Esophagus squamous epithelium (tissue), 5 donors: ENCODE results near the gene KAZN. TPM values are rescaled to one million over a fixed set of nuclear protein-coding genes. Genes with fewer than 3 reads are reported as not detected.

Experiments used
- DNase-seq: peaks from one replicate; lab custom pipeline; 2025; lab: John Stamatoyannopoulos, UW
- H3K27ac ChIP-seq, 4 donors: fragments of 200-600 bp; sonication (generic); one replicate each; pipeline ENCODE4 v1.5.1; 2016 to 2019; ENCODE audit warnings: mild to moderate bottlenecking in 1 of 4
- H3K27me3 ChIP-seq, 4 donors: fragments of 200-600 bp; sonication (generic); 1 replicate in 3 of 4; 2 replicates in 1 of 4; pipeline versions ENCODE4 v1.5.1 to v1.6.0; 2017 to 2021; ENCODE audit warnings: antibody characterized with exemption in 1 of 4
- H3K36me3 ChIP-seq, 3 donors: fragments of 200-600 bp; sonication (generic); one replicate each; pipeline ENCODE4 v1.5.1; 2016 to 2019
- H3K4me1 ChIP-seq, 3 donors: fragments of 200-600 bp; sonication (generic); one replicate each; pipeline ENCODE4 v1.5.1; 2017 to 2019
- H3K4me3 ChIP-seq, 4 donors: fragments of 200-600 bp; sonication (generic); 1 replicate in 3 of 4; 2 replicates in 1 of 4; pipeline ENCODE4 v1.5.1; 2016 to 2019; ENCODE audit warnings: mild to moderate bottlenecking in 2 of 4, moderate library complexity in 1 of 4
- H3K9me3 ChIP-seq, 3 donors: fragments of 200-600 bp; sonication (generic); one replicate each; pipeline ENCODE4 v1.5.1; 2016 to 2019
- POLR2A ChIP-seq, 4 donors: fragments of 450-650 bp; IDR thresholded peaks; one replicate each; pipeline ENCODE4 v1.6.1; 2017; ENCODE audit warnings: antibody characterized with exemption in 4 of 4, mild to moderate bottlenecking in 4 of 4, moderate library complexity in 3 of 4
- WGBS, 2 donors: methylation state at CpG; one replicate each; pipeline ENCODE4 v1.1.5; 2018; 5-methylcytosine and 5-hydroxymethylcytosine counted together
- intact Hi-C: fragments of 100-400 bp; cut with DNase I; formaldehyde crosslinking; loops from one replicate; pipeline ENCODE4 v1.15.0; 2022
- total RNA-seq, 4 donors: library from RNA; depleted of rRNA; stranded (reverse); fragments of >200 nt; gene quantifications; one replicate each; pipeline ENCODE4 v1.1.0, GENCODE V29; 2016
- TF ChIP-seq, protein P1 (sequence below), 6 experiments: fragments of 450-650 bp in 4 of 6; fragments of 200-600 bp in 2 of 6; sonication (generic) in 2 of 6; IDR thresholded peaks; one replicate each; pipeline ENCODE4 v1.5.1; 2016 to 2019; ENCODE audit warnings: antibody characterized with exemption in 6 of 6, mild to moderate bottlenecking in 4 of 6, moderate library complexity in 4 of 6
- donor health status: DM: yes; HTN: yes; CAD: no.

Gene KAZN
- total RNA-seq, 4 donors from 2014 or later = 25.0 to 54.5 (median 30.8) TPM

DNA sequence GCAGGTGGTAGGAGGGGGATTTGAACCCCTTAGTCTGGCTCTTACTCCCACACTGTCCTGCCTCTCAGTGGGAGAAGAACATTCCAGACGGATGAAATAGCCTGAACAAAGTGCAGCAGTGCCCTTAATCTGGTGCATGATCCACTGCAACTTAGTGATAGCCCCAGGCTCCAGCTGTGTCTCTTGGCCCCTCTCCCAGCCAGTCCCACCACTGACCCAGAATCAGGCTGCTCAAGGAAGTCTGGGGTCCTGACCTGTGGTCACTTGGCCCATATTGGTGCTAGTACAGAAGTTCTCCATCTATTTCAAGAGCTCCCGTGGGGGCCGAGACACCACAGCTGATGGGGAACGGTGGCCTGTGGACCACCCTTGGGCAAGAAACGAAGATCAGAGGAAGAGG is 255.0 kb downstream of the KAZN start:
- peaks cover 0 to 7% (median 0%) of the 10 kb centered on the region in 4 donors for H3K27me3 ChIP-seq
- WGBS, 2 donors = 66 to 75% methylated on average over 2 to 3 of the region's 5 CpGs
- no peaks in the 10 kb centered on the region for H3K9me3 ChIP-seq
- peaks cover 0 to 29% (median 0%) of the 10 kb centered on the region in 3 donors for H3K4me1 ChIP-seq
- no peaks in the 10 kb centered on the region for H3K36me3 ChIP-seq
- intact Hi-C loops = no loop called here
- TF ChIP-seq, protein P1, sequence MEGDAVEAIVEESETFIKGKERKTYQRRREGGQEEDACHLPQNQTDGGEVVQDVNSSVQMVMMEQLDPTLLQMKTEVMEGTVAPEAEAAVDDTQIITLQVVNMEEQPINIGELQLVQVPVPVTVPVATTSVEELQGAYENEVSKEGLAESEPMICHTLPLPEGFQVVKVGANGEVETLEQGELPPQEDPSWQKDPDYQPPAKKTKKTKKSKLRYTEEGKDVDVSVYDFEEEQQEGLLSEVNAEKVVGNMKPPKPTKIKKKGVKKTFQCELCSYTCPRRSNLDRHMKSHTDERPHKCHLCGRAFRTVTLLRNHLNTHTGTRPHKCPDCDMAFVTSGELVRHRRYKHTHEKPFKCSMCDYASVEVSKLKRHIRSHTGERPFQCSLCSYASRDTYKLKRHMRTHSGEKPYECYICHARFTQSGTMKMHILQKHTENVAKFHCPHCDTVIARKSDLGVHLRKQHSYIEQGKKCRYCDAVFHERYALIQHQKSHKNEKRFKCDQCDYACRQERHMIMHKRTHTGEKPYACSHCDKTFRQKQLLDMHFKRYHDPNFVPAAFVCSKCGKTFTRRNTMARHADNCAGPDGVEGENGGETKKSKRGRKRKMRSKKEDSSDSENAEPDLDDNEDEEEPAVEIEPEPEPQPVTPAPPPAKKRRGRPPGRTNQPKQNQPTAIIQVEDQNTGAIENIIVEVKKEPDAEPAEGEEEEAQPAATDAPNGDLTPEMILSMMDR (IDR thresholded peaks at IDR 0.05) = no peak
- no peak overlapping the region for H3K4me3 ChIP-seq
- H3K27ac ChIP-seq = no peak overlapping the region
- DNase-seq = no peak

DNA sequence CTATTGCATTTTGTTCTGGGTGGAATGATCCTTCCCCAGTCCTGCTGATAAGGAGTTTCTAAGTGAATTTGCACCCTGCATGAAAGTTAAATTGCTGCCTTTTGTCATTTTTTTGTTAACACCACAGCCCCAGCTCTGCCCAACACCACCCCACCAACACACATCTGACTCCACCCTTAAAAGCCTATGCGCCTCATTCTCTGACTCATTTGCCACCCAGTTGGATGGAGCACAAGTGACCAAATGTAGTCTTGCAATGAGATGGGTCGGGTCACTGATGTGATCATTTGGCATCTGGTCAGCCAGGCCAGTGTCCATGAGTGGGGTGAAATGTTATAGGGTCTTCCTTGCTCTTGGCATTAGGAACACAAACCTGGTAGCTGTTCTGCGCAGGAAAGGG is 256.8 kb downstream of the KAZN start:
- H3K36me3 ChIP-seq = no peaks in the 10 kb centered on the region
- DNase-seq = no peak
- intact Hi-C loops = no loop called here
- no peaks in the 10 kb centered on the region for H3K9me3 ChIP-seq
- peaks cover 0 to 7% (median 0%) of the 10 kb centered on the region in 4 donors for H3K27me3 ChIP-seq
- H3K27ac ChIP-seq = no peak overlapping the region
- no peak for TF ChIP-seq POLR2A (IDR thresholded peaks at IDR 0.05)
- TF ChIP-seq, protein P1 (IDR thresholded peaks at IDR 0.05) = no peak
- no peak overlapping the region for H3K4me3 ChIP-seq
- H3K4me1 ChIP-seq = peaks cover 0 to 24% (median 0%) of the 10 kb centered on the region in 3 donors
- WGBS, 2 donors = 82 to 90% methylated on average over 1 to 2 of the region's 3 CpGs

DNA sequence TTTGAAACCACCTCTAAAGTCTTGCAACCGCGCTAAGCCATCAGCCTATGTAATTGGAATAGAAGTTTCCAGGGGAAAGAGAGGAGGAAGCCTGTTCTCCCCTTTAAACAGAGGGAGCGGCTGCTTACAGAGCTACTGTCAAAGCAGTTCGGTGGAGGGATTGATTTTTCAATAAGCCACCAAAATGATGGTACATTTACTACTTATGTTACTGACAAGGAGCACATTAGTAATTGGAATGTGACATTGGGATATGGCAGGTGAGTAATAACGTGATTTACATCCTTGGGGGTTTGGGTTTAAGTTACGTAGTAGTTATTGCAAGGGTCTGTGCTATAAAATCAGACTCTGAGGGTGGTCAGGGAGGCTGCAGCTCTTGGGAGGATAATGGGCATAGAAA is 257.3 kb downstream of the KAZN start:
- no peak for DNase-seq
- 82 to 92% methylated on average over 6 of the region's 6 CpGs for WGBS, 2 donors
- Histone ChIP-seq H3K27ac (no peak overlapping the region), H3K9me3 (no peaks in the 10 kb centered on the region), H3K4me1 (peaks cover 0 to 20% (median 0%) of the 10 kb centered on the region in 3 donors), H3K27me3 (peaks cover 0 to 7% (median 0%) of the 10 kb centered on the region in 4 donors), H3K4me3 (no peak overlapping the region), H3K36me3 (no peaks in the 10 kb centered on the region)
- TF ChIP-seq, protein P1 (IDR thresholded peaks at IDR 0.05) = no peak
- no peak for TF ChIP-seq POLR2A (IDR thresholded peaks at IDR 0.05)
- intact Hi-C loops = no loop called here

DNA sequence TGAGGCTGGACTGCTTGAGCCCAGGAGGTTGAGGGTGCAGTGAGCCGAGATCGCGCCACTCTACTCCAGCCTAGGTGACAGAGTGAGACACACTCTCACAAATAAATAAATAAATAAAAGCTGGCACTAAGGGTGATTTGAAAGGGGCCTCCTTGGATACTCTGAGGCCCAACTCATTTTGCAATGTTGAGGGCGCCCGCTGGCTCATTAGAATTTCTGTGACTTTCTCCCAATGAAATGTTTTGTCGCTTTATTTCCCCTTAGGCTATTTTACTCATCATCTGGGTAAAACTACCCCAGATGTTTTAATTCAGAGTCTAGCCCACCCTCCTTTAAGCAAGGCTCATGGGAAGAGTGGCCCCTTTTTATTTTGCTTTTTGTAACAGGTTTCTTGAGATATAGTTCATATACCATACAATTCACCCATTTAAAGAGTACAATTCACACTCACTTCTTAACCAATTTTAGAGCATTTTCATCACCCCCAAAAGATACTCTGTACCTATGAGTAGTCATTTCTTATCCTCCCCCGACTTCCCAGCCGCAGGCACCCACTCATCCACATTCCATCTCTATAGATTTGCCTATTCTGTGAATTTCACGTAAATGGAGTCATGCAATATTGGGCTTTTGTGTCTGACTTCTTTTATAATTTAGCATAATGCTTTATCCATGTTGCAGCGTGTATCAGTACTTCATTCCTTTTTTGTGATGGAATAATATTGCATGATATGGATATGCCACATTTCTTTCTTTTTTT is 259.1 kb downstream of the KAZN start:
- intact Hi-C loops = no loop called here
- WGBS, 2 donors = 89 to 91% methylated on average over 10 of the region's 10 CpGs
- DNase-seq = no peak
- TF ChIP-seq POLR2A (IDR thresholded peaks at IDR 0.05) = no peak
- TF ChIP-seq, protein P1 (IDR thresholded peaks at IDR 0.05) = no peak
- no peaks in the 10 kb centered on the region for H3K36me3 ChIP-seq
- no peak overlapping the region for H3K27ac ChIP-seq
- no peaks in the 10 kb centered on the region for H3K27me3 ChIP-seq
- no peak overlapping the region for H3K4me3 ChIP-seq
- H3K4me1 ChIP-seq = peaks cover 0 to 10% (median 0%) of the 10 kb centered on the region in 3 donors
- H3K9me3 ChIP-seq = no peaks in the 10 kb centered on the region

DNA sequence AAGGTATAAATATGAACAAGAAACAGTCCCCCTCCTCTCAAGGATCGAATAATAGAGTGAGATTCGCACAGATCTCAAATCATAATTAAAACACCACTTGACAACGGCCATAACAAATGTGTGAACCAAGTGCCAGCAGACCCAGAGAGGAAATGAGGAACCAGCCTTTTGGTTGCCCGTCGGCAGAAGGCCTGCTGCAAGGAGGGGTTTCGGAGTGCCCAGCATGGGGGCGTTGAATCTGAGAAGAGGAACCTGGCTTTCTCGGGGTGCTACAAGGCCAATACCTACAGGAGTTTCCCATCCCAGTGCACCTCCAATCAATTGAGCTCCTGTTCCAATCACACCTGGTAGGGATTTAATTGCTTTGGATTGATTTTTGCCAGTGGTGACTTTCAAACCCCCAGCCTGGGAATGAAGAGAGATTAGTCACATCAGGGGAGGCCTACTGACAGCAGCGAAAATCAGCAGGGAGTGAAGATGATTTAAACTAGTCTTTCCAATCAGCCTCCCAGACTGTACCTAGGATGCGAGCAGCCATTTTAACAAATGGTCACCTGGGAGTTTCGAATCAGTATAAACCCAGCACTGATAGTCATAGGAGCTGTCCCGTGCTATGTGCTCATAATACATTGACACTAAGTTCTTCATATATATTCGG is 263.8 kb downstream of the KAZN start:
- TF ChIP-seq, protein P1 (IDR thresholded peaks at IDR 0.05) = no peak
- no peak for TF ChIP-seq POLR2A (IDR thresholded peaks at IDR 0.05)
- Histone ChIP-seq H3K4me1 (no peaks in the 10 kb centered on the region), H3K27ac (no peak overlapping the region), H3K36me3 (no peaks in the 10 kb centered on the region), H3K9me3 (no peaks in the 10 kb centered on the region), H3K27me3 (no peaks in the 10 kb centered on the region), H3K4me3 (no peak overlapping the region)
- 74 to 83% methylated on average over 12 to 13 of the region's 13 CpGs for WGBS, 2 donors
- intact Hi-C loops = no loop called here
- no peak for DNase-seq
